Measurements from ENCODE around the gene JADE1. TPM values are rescaled to one million over a fixed set of nuclear protein-coding genes. Genes with fewer than 3 reads are reported as not detected.

The JADE1 gene
- total and polyA plus RNA-seq, 4 donors = 5.0 to 17.6 (median 10.5) TPM

DNA sequence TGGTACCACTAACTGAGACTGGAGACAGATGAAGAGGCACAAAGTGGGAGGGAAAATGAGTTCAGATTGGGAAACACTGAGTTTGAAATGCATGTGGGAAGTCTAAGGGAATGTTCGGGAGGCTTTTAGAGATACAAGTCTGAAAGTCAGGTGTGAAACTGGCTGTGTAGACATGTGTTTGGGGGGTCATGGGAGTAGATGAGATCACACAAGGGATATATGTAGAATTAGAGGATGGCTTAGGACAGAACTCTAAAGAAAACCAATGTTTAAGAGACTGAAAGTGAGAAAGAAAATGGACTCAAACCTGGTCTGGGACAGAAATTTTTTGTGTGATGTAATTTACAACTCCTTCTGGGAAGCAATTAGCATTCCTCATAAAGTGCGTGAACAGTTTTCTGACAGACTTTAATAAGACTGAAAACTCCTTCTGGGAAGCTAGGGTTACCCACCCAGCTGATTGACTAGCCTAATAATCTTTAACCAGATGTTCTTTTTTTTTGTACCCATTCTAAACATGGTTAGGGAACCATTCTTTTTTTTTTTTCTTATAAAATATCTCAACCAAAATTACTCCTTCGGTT is 8.7 kb upstream of the JADE1 start (continued):
- TF ChIP-seq, protein P1, sequence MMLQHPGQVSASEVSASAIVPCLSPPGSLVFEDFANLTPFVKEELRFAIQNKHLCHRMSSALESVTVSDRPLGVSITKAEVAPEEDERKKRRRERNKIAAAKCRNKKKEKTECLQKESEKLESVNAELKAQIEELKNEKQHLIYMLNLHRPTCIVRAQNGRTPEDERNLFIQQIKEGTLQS (IDR thresholded peaks at IDR 0.05) = no peak

DNA sequence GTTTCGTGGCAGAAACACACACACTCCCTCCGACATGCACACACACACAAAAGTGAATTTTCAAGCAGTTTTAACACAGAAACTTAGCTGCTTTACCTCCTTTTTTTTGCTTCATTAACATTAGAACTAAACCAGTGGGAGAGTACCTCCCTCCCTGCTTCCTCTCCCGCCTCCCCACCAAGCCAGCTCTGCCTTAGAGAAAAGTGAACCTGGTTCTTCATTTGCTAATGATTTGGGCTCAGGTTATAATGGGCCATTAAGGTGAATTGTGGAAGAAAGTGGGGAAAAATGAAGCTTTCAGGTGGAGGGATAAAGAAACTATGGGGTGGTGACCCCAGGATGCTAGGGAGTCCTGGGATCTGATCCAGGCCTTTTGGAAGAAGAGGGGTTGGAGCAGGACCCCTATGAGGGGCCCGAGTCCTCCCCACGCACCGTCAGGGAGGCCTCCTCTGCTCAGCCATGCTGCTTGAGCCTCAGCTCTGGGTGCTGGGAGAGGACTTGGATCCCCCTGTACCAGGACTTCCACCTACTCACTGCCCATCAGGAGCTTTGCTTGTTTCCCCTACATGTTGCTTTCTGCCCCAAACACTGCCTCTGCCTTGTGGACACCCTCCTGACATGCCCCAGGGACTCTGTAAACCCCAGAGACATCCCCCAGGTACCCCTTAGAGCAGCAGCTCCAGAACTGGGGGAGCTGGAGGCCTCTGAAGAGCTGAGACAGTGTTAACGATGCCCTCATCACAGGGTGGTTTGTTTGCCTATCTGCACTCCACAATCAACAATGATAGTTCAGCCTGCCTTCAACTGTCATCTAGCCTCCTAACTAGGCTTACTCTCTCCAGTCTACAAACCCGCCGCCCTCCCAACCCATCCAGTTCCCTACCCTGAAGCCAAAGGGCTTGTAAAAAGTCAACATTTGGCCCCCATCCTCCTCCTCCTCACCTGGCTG is 6.5 kb upstream of the JADE1 start:
- no peak for DNase-seq (ENCODE audit: low spot score)
- no peak overlapping the region for H3K27ac ChIP-seq (ENCODE audit: low read depth in 1 of 2, low read length in 2 of 2)
- no peak overlapping the region for H3K4me3 ChIP-seq (ENCODE audit: low read depth in 1 of 3, low read length in 3 of 3)
- H3K9me3 ChIP-seq (ENCODE audit: control insufficient read depth in 4 of 4, low read length in 3 of 4) = no peaks in the 10 kb centered on the region
- H3K4me1 ChIP-seq (ENCODE audit: control insufficient read depth in 4 of 4, insufficient read depth in 4 of 4, low read length in 3 of 4) = no peaks in the 10 kb centered on the region
- no peaks in the 10 kb centered on the region for H3K27me3 ChIP-seq (ENCODE audit: control insufficient read depth in 4 of 4, insufficient read depth in 4 of 4, low read length in 3 of 4)
- no peaks in the 10 kb centered on the region for H3K36me3 ChIP-seq (ENCODE audit: control insufficient read depth in 4 of 4, insufficient read depth in 3 of 4, low read depth in 1 of 4, low read length in 3 of 4)
- H3K9ac ChIP-seq (ENCODE audit: low read depth in 1 of 2, low read length in 2 of 2) = no peak overlapping the region
- WGBS = 86% methylated on average over 9 of the region's 9 CpGs
- no peak for TF ChIP-seq RAD21 (IDR thresholded peaks at IDR 0.05)
- no peak for TF ChIP-seq GABPA (IDR thresholded peaks at IDR 0.05 in 1 of 2, conservative IDR thresholded peaks at IDR 0.05 in 1 of 2)
- TF ChIP-seq NR2F2 (IDR thresholded peaks at IDR 0.05) = no peak
- TF ChIP-seq, protein P2, sequence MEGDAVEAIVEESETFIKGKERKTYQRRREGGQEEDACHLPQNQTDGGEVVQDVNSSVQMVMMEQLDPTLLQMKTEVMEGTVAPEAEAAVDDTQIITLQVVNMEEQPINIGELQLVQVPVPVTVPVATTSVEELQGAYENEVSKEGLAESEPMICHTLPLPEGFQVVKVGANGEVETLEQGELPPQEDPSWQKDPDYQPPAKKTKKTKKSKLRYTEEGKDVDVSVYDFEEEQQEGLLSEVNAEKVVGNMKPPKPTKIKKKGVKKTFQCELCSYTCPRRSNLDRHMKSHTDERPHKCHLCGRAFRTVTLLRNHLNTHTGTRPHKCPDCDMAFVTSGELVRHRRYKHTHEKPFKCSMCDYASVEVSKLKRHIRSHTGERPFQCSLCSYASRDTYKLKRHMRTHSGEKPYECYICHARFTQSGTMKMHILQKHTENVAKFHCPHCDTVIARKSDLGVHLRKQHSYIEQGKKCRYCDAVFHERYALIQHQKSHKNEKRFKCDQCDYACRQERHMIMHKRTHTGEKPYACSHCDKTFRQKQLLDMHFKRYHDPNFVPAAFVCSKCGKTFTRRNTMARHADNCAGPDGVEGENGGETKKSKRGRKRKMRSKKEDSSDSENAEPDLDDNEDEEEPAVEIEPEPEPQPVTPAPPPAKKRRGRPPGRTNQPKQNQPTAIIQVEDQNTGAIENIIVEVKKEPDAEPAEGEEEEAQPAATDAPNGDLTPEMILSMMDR (IDR thresholded peaks at IDR 0.05; ENCODE audit: low read depth, low read length, missing input control) = no peak
- TF ChIP-seq EGR1 (IDR thresholded peaks at IDR 0.05; ENCODE audit: low read depth in 2 of 2) = no peak
- no peak for TF ChIP-seq YY1 (IDR thresholded peaks at IDR 0.05)
- TF ChIP-seq RXRA (IDR thresholded peaks at IDR 0.05) = no peak
- TF ChIP-seq FOXA1 (IDR thresholded peaks at IDR 0.05) = no peak
- TF ChIP-seq, protein P3, sequence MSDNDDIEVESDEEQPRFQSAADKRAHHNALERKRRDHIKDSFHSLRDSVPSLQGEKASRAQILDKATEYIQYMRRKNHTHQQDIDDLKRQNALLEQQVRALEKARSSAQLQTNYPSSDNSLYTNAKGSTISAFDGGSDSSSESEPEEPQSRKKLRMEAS (IDR thresholded peaks at IDR 0.05) = no peak
- no peak for TF ChIP-seq FOXA2 (IDR thresholded peaks at IDR 0.05)
- TF ChIP-seq JUND (IDR thresholded peaks at IDR 0.05) = no peak
- TF ChIP-seq, protein P1 (IDR thresholded peaks at IDR 0.05) = no peak
- TF ChIP-seq, protein P4, sequence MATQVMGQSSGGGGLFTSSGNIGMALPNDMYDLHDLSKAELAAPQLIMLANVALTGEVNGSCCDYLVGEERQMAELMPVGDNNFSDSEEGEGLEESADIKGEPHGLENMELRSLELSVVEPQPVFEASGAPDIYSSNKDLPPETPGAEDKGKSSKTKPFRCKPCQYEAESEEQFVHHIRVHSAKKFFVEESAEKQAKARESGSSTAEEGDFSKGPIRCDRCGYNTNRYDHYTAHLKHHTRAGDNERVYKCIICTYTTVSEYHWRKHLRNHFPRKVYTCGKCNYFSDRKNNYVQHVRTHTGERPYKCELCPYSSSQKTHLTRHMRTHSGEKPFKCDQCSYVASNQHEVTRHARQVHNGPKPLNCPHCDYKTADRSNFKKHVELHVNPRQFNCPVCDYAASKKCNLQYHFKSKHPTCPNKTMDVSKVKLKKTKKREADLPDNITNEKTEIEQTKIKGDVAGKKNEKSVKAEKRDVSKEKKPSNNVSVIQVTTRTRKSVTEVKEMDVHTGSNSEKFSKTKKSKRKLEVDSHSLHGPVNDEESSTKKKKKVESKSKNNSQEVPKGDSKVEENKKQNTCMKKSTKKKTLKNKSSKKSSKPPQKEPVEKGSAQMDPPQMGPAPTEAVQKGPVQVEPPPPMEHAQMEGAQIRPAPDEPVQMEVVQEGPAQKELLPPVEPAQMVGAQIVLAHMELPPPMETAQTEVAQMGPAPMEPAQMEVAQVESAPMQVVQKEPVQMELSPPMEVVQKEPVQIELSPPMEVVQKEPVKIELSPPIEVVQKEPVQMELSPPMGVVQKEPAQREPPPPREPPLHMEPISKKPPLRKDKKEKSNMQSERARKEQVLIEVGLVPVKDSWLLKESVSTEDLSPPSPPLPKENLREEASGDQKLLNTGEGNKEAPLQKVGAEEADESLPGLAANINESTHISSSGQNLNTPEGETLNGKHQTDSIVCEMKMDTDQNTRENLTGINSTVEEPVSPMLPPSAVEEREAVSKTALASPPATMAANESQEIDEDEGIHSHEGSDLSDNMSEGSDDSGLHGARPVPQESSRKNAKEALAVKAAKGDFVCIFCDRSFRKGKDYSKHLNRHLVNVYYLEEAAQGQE (IDR thresholded peaks at IDR 0.05) = no peak
- TF ChIP-seq HNF4A (conservative IDR thresholded peaks at IDR 0.05) = no peak
- no peak for TF ChIP-seq ZBTB33 (IDR thresholded peaks at IDR 0.05)
- no peak for TF ChIP-seq HNF4G (IDR thresholded peaks at IDR 0.05)
- TF ChIP-seq SP1 (IDR thresholded peaks at IDR 0.05) = no peak
- no peak for TF ChIP-seq TAF1 (conservative IDR thresholded peaks at IDR 0.05)
